HG03457 (cell line): ENCODE measurements around the gene GAL3ST1.

Experiments used
- ATAC-seq: cut with Tn5 transposase; IDR thresholded peaks from one replicate; pipeline ENCODE4 v1.9.1; 2021; ENCODE audit warnings: moderate number of reproducible peaks; ENCODE audit not compliant: unreplicated experiment

GAL3ST1 gene

DNA sequence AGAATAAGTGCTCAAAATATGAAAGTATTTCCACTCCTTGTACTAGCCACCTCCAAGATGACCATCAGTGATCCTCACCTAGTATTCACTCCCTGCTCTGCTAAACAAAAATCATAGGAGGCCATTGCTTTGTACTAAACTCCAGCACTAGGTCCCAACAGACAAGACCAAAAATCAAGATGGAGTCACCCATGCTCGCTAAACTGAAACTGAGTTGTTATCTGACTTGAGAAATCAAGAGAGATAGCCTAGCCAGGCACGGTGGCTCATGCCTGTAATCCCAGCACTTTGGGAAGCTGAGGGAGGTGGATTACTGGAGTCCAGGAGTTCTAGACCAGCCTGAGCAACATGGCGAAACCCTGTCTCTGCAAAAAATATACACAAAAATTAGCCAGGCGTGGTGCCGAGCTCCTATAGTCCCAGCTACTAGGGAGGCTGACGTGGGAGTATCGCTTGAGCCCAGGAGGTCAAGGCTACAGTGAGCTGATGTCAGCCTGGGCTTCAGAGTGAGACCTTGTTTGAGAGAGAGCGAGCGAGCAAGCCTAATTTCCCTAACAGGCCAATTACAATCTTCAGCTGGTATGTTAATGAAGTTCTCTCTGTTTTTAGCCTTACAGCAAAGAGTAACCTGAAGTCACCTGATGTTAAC lies 37.3 kb downstream of the GAL3ST1 start:
- ATAC-seq = no peak

DNA sequence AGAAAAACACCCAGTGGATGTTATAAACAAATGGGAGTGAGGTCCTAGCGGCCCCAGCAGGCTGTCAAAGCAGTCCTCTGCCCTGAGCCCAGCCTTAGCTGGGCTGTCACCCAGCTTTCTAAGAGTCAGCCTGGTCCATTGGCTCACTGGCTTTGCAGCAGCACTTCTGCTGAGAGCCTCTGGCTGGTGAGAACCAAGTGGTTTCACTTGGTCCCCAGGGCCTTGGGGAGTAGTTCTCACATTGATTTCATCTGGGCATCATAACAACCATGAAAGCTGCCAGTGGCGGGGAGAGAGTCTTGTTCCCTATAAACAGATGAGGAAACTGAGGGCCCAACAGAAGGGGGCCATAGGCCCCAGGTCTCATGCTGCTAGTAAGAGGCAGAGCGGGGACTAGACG lies 39.3 kb downstream of the GAL3ST1 start:
- ATAC-seq = no peak

DNA sequence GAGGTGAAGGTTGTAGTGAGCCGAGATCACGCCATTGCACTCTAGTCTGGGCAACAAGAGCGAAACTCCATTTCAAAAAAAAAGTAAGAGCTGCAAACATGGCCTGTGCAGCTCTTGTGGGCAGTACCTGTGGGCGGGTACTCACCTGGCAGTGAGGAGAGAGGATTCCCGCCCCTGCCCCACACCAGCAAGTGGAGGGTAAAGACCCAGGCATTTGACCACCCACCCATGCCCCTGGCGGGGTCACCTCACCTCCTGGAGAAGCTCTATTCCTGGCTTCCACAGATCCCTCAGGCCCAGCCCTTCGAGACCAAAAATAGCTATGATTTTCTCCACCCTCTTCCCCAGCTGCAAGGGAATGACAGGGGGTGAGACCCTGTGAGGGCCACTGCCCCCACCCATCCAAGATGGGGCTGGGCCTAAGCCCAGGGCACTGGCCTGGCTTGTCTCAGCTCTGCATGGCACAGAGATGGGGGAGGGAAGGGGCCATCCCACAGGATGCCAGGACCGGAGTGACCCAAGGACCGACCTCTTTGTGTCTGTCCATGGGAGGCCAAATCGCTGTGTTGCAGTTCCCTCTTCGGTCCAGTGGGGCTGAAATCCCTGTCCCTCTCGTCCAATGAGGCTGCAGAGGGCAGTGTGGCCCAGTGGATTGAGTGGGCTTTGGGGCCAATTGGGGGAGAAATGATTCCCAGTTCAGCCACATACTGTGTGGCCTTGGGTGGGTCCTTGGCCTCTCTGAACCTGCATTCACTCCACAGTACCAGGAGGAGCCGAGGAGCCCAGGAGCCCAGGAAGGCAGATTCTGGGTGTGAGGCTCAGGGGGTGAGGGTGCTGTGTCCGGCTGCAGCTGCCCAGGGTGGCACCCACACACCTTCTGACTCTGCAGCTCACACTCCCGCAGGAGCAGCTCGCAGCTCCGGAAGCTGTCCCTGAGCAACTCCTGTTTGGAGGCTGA lies 42.5 kb downstream of the GAL3ST1 start:
- ATAC-seq = no peak

DNA sequence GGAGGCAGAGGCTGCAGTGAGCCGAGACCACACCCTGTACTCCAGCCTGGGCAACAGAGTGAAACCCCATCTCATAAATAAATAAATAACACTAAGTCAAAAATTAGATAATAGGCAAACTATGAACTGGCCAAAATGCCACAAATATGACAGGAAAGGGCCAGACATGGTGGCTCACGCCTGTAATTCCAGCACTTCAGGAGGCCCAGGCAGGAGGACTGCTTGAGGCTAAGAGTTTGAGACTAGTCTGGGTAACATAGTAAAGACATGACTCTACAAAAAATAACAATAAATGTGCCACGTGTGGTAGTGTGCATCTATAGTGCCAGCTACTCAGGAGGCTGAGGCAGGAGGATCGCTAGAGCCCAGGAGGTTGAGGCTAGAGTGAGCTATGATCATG lies 47.8 kb downstream of the GAL3ST1 start:
- no peak for ATAC-seq

DNA sequence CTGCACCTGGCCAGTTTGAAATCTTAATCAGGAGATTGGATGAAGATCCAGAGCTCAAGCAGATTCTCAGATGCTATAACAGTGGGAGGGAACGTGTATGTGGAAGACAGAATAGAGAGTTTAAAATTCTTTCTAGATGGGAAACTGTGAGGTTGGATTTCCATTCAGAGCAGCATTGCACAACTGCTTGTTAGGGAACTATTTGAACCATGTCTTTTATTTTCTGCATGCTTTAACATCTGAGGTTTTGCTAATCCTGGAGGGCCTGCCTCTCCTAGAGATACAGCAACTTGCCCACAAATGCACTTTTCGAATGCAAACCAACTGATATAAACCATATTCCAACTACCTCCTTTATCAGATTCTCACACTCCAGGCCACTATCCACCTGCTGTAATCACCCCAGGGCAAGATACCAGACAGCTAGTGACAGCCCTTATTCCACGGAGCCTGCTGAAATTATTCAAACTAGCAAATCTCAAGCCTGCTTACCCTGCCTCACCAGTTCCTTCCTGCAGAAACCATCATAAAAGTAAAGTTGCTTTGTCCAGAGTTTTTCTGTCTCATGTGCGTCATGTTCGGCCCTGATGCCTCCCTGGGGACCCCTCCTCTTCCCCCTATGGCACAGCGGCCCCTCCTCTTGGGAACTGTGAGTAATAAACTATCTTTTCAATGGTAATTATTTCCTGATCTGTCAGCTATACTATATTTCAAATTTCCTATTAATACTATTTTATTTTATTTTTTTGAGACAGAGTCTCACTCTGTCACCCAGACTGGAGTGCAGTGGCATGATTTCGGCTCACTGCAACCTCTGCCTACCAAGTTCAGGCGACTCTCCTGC lies 50.6 kb downstream of the GAL3ST1 start:
- no peak for ATAC-seq

DNA sequence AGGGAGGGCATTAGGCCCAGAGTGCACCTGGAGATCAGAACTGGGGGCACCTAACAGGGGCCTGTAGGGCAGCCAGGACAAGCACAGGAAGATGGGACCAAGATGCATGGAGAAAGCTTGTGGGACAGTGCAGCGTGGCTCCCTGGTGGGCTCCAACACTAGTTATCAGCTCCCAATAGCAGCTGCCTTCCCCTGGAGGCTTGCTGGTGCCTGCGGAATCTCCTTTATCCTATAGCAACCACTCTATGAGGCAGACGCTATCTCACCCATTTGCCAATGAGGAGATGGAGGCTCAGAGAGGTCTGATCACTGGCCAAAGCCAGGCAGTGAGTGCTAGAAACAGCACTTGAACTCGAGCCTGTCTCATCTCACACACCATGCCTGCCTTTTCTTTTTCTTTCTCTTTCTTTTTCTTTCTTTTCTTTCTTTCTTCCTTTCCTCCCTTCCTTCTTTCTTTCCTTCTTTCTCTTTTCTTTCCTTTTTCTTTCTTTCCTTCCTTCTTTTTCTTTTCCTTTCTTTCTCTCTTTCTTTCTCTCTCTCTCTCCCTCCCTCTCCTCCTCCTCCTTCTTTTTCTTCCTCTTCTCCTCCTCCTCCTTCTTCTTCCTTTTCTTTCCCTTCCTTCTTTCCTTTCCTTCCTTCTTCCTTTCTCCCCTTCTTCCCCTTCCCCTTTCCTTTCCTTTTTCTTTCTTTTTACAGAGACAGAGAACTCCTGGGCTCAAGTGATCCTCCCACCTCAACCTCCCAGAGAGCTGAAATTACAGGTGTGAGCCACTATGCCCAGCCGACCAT lies 52.9 kb downstream of the GAL3ST1 start:
- no peak for ATAC-seq

DNA sequence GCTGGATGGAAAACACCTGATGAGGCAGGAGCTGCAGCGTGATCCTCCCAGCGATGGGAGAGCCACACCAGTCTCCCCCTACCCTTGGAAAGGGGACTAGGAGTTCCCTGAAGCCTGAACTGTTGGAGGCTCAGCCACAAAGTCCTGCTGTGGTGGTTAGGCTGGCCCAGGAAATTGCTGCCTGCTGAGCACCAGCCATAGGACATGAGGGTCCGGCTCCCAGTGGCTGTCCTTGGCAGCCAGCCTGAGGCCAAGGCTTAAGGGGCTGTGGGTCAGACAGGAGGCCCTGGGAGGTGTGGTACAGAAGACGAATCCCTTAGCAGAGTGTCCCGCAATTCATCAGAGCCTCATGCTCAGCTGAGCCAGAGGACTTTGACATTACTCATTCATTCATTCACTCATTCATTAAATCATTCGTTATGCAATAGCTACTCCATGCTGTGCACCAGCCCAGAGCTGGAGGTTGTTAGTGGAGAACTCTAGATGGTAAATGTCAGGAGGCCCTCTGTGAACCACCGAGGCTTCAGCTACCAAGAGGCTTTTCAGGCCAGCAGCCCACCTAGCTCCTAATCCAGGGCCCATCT lies 54.5 kb downstream of the GAL3ST1 start:
- ATAC-seq = no peak

DNA sequence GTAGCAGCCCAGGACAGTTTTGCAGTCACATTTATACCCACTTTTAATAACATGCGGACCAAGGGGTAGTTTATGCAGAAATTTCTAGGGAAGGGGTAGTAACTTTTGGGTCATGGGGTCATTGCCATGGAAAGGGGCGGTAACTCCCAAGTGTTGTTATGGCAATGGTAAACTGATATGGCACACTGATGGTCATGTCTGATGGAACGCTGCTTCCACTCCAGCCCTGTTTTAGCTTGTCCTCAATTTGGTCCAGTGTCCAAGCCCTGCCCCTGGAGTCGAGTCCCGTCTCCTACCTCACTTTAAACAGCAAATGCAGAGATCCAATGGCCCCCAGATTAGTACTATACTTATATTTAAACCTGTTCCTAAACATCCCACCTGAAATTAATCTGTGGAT lies 57.7 kb downstream of the GAL3ST1 start:
- ATAC-seq = no peak

DNA sequence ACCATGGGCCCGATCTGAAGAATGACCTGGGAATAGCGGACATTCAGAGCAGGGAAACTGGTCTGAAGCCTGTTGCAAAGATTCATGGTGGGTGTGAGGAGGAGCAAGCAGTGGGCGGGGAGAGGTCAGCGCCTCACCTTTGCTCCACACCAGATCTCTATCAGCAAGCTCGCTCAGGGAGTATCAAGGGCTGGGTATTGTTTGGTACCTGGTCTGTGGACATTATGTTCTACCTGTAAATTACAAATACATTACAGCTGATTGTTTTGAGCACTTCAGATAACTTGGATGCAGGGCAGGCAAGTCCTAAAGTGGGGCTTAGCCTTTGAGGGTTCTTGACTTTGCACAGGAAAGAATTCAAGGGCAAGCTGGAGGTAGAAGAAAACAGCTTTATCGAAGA lies 58.2 kb downstream of the GAL3ST1 start:
- ATAC-seq = no peak

DNA sequence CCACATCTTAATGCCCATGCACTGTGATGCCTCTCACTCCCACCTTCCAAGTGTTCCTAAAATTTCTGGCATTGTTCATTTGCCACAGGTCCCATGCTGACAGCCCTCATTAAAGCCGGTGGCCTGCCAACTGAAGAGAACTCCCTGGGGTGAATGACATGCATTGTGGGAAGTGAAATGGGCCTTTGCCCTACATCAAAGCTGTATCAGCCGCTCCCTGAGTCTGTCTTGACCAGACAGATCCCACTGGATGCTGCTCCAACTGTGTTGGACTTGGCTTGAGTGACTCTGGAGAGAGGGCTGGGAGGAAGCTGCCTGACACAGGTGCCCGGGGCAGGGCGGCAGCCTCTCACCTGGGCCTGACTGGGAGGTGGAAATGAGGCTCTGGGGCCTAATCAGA lies 60.2 kb downstream of the GAL3ST1 start:
- no peak for ATAC-seq

DNA sequence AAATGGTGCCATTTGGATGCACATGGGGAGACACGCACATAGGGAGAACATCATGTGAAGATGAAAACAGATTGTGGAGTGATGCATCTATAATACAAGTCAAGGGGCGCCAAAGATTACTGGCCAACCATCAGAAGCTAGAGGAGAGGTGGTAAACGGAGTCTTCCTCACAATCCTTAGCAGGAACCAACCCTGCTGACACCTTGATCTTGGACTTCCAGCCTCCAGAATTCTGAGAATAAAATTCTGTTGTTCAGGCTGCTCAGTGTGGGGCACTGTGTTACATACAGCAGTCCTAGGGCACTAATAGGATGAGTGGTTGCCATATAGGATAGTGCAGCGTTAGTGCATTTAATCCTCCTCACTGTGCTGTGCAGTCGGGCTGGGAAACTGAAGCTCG lies 61.0 kb downstream of the GAL3ST1 start:
- ATAC-seq = no peak

DNA sequence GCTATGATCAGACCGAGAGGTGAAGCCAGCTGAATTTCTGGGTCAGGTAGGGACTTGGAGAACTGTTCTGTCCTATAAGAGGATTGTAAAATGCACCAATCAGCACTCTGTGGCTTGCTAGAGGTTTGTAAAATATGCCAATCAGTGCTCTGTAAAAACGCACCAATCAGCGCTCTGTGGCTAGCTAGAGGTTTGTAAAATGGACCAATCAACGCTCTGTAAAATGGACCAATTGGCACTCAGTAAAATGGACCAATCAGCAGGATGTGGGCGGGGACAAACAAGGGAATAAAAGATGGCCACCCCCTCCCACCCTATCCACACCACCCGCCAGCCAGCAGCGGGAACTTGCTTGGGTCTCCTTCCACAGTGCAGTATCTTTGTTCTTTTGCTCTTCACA lies 62.6 kb downstream of the GAL3ST1 start:
- ATAC-seq = no peak

DNA sequence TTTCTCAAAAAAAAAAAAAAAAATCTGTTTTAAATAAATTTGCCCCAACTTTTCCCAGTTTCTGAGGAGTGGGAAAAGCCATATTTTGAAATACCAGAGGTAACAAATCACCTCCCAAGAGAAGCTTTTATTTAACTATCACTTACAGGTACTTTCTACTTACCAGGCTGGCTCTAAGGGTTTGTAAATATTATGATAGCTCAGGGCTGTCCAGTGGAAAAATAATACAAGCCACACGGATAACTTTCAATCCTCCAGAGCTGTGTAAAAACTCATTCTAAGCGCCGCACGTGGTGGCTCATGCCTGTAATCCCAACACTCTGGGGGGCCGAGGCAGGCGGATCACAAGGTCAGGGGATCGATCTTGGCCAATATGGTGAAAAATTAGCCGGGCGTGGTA lies 63.4 kb downstream of the GAL3ST1 start:
- no peak for ATAC-seq

DNA sequence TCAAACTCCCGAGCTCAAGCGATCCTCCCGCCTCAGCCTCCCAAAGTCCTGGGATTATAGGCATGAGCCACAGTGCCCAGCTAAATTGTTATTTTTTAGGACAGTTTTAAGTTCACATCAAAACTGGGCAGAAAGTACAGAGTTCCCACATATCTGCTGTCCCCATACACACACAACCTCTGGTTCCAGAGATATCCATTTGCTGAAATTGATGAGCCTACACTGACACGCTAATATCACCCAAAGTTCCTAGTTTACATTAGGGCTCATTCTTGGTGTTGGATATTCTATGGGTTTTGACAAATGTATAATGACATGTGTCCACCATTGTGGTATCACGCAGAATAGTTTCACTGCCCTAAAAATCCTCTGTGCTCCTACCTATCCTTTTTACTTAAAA lies 66.2 kb downstream of the GAL3ST1 start:
- ATAC-seq = no peak

DNA sequence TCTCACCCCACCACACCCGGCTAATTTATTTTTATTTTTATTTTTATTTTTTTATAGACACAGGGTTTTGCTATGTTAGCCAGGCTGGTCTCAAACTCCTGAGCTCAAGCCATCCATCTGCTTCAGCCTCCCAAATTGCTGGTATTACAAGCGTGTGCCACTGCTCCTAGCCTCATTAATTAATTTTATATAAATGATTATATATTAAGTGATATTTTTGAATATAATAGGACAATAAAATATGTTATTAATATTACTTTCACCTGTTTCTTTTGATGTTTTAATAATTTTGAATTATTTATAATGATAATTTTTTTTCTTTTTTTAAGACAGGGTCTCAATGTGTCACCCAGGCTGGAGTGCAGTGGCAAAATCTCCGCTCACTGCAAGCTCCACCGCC lies 66.8 kb downstream of the GAL3ST1 start:
- ATAC-seq = no peak

DNA sequence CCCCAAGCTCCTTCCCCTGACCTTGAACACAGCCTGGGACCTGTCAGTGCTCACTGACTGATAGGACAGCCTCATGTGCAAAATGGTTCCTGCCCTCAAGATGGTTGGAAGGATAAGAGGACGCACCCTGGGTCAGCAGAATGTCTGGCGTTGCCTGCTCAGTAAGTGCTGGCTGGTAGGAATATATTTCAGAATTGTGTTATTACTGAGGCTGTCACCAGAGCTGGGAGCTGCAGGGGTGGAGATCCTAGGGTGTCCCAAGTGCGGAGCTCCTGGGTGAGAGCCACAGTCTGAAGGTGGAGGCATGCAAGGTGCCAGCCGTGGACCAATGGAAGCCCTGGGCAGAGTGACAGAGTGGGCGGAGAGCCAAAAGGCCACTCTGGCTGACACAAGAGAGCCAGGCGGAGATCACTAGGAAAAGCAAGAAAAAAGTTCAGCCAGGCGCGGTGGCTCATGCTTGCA lies 67.9 kb downstream of the GAL3ST1 start:
- no peak for ATAC-seq
